ENCODE results near the gene MRTO4. TPM values are rescaled to one million over a fixed set of nuclear protein-coding genes. Genes with fewer than 3 reads are reported as not detected.

Gene MRTO4
- total and polyA plus RNA-seq, 2 experiments from 2014 or later, result 20.8 to 24.9 TPM

DNA sequence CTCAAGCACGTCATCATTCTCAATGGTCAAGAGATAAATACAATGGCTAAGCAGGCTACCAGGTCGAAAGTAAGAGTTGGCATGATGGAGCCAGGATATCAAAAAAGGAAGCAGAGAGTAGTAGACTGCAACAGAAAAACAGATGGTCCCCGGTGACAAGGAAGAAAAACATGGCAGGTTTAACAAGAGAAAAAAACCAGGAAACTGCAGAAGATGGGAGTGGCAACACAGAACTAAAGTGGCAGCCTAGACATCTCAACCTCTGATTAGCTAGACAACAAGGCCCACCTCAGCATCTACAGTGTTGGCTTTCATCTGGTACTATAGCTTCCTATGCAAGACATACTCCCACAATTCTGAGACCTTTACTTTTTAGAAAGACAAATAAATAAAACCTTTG, 44.7 kb upstream of the MRTO4 start:
- H3K79me2 ChIP-seq, result peaks cover 93% of the 10 kb centered on the region
- H3K36me3 ChIP-seq (replicated peaks; ENCODE audit: insufficient read depth, low read depth), result no peaks in the 10 kb centered on the region
- TF ChIP-seq EZH2phosphoT487 (IDR thresholded peaks at IDR 0.05; ENCODE audit: low read depth, severe bottlenecking, unreplicated experiment) (no peak), EZH2 (IDR thresholded peaks at IDR 0.05; ENCODE audit: borderline replicate concordance) (no peak)
- TF ChIP-seq, protein P1, sequence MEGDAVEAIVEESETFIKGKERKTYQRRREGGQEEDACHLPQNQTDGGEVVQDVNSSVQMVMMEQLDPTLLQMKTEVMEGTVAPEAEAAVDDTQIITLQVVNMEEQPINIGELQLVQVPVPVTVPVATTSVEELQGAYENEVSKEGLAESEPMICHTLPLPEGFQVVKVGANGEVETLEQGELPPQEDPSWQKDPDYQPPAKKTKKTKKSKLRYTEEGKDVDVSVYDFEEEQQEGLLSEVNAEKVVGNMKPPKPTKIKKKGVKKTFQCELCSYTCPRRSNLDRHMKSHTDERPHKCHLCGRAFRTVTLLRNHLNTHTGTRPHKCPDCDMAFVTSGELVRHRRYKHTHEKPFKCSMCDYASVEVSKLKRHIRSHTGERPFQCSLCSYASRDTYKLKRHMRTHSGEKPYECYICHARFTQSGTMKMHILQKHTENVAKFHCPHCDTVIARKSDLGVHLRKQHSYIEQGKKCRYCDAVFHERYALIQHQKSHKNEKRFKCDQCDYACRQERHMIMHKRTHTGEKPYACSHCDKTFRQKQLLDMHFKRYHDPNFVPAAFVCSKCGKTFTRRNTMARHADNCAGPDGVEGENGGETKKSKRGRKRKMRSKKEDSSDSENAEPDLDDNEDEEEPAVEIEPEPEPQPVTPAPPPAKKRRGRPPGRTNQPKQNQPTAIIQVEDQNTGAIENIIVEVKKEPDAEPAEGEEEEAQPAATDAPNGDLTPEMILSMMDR (IDR thresholded peaks at IDR 0.05; ENCODE audit: poor library complexity), result no peak
- 75% methylated on average over 3 of the region's 3 CpGs for WGBS (ENCODE audit: low lambda C conversion rate, missing lambda C conversion rate)
- H3K27ac ChIP-seq, result peak overlapping the region; percentile 41
- H3K9me2 ChIP-seq (replicated peaks; ENCODE audit: insufficient read depth), result no peaks in the 10 kb centered on the region
- no peak overlapping the region for H3K4me3 ChIP-seq
- peaks cover 49% of the 10 kb centered on the region for H4K20me1 ChIP-seq (ENCODE audit: insufficient read depth, poor library complexity, severe bottlenecking)
- H3K4me2 ChIP-seq, result peak overlapping the region; percentile 87
- H3K27me3 ChIP-seq, result no peaks in the 10 kb centered on the region
- peaks cover 52% of the 10 kb centered on the region for H3K4me1 ChIP-seq (ENCODE audit: insufficient read depth)
- DNase-seq (ENCODE audit: low spot score), result no peak
- no peak overlapping the region for H2AFZ ChIP-seq
- H3K9me3 ChIP-seq (ENCODE audit: low read depth), result no peaks in the 10 kb centered on the region

DNA sequence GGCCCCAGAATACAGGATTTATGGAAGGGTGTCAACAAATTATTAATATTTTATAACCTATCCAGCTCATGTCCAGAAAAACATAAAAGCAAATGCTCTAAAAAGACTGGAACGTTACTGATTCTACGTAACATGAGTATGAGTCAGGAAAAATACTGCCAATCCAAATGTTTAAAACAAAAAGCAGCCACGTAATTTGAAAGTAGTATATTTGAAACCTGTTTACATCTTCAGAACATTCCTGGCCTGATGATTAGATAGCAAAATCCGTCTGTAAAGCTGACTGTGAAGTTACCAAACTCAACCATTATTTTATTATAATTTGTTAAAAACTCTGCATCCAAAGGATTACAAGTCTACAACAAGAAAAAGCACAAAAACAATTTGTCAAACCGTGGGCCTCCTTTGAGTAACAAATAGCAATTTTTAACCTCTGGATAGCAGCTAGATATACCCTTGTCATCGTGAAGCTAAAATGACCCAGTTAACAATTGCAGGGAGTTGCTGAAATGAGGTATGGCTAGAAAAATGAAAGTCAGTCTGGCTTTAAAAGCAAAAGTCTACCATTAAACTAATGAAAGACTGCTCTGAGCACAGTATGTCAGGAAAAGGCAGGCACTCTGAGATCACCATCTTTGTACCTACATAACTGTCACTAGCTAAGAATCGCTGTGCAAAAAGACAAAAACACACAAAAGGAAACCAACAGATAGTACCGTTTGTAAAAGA, 42.7 kb upstream of the MRTO4 start:
- Histone ChIP-seq H2AFZ (no peak overlapping the region), H3K4me3 (peak overlapping the region; percentile 76), H3K27ac (peak overlapping the region; percentile 96), H3K36me3 (replicated peaks; ENCODE audit: insufficient read depth, low read depth) (no peaks in the 10 kb centered on the region), H3K27me3 (no peaks in the 10 kb centered on the region), H3K9me3 (ENCODE audit: low read depth) (no peaks in the 10 kb centered on the region), H3K79me2 (peaks cover 94% of the 10 kb centered on the region), H3K9me2 (replicated peaks; ENCODE audit: insufficient read depth) (no peaks in the 10 kb centered on the region), H4K20me1 (ENCODE audit: insufficient read depth, poor library complexity, severe bottlenecking) (peaks cover 45% of the 10 kb centered on the region), H3K4me1 (ENCODE audit: insufficient read depth) (peaks cover 51% of the 10 kb centered on the region), H3K4me2 (peak overlapping the region; percentile 87)
- WGBS (ENCODE audit: low lambda C conversion rate, missing lambda C conversion rate), result 16% methylated on average over 8 of the region's 8 CpGs
- no peak for DNase-seq (ENCODE audit: low spot score)
- no peak for TF ChIP-seq EZH2 (IDR thresholded peaks at IDR 0.05; ENCODE audit: borderline replicate concordance)
- no peak for TF ChIP-seq EZH2phosphoT487 (IDR thresholded peaks at IDR 0.05; ENCODE audit: low read depth, severe bottlenecking, unreplicated experiment)
- TF ChIP-seq, protein P1 (IDR thresholded peaks at IDR 0.05; ENCODE audit: poor library complexity), result no peak

DNA sequence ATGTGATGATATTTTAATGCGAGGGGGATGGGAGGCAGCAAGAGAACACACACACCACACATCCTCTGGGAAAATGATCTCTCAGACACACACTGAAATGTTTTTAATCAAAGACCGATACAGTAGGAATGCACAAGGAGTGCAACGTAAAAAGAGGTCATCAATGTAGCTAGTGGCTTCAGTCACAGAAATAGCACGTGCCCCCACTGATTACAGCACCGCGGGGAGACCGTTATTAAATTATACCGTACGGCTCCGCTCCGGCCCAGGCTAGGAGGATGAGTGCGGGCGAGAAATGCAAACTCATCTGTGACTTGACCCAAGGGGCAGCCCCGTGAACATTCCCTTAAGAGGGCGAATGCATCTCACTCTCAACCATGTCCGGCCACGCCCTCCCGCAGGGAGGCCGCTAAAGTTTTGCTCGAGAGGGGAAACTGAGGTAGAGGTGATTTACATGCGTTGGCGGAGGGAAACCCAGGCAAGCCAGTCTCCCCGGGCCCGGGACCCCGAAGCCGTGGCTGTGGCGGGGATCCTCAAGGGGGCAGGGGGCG, 42.1 kb upstream of the MRTO4 start:
- 1% methylated on average over 22 of the region's 28 CpGs for WGBS (ENCODE audit: low lambda C conversion rate, missing lambda C conversion rate)
- no peaks in the 10 kb centered on the region for H3K9me2 ChIP-seq (replicated peaks; ENCODE audit: insufficient read depth)
- H3K4me2 ChIP-seq, result peak overlapping the region; percentile 87
- H3K9me3 ChIP-seq (ENCODE audit: low read depth), result no peaks in the 10 kb centered on the region
- H3K27me3 ChIP-seq, result no peaks in the 10 kb centered on the region
- peaks cover 41% of the 10 kb centered on the region for H4K20me1 ChIP-seq (ENCODE audit: insufficient read depth, poor library complexity, severe bottlenecking)
- H3K79me2 ChIP-seq, result peaks cover 94% of the 10 kb centered on the region
- peak; percentile 60 for DNase-seq (ENCODE audit: low spot score)
- peak overlapping the region; percentile 76 for H3K4me3 ChIP-seq
- H2AFZ ChIP-seq, result peak overlapping the region; percentile 54
- TF ChIP-seq, protein P1 (IDR thresholded peaks at IDR 0.05; ENCODE audit: poor library complexity), result no peak
- TF ChIP-seq EZH2 (IDR thresholded peaks at IDR 0.05; ENCODE audit: borderline replicate concordance), result no peak
- TF ChIP-seq EZH2phosphoT487 (IDR thresholded peaks at IDR 0.05; ENCODE audit: low read depth, severe bottlenecking, unreplicated experiment), result no peak
- peak overlapping the region; percentile 96 for H3K27ac ChIP-seq
- H3K36me3 ChIP-seq (replicated peaks; ENCODE audit: insufficient read depth, low read depth), result no peaks in the 10 kb centered on the region
- peaks cover 51% of the 10 kb centered on the region for H3K4me1 ChIP-seq (ENCODE audit: insufficient read depth)
